Endothelial cell of umbilical vein (primary cell): ENCODE data around the gene ZNF331. TPM values are rescaled to one million over a fixed set of nuclear protein-coding genes. Genes with fewer than 3 reads are reported as not detected.

Experiments
- Bru-seq: library from RNA; stranded (reverse); fragments of 400-500 nt; gene quantifications from one replicate; lab custom pipeline; 2021; lab: Mats Ljungman, UMichigan
- BruChase-seq, 2 experiments: library from RNA; stranded (reverse); fragments of 400-500 nt; gene quantifications; one replicate each; lab custom pipeline; 2021; lab: Mats Ljungman, UMichigan
- BruUV-seq: library from RNA; stranded (reverse); fragments of 400-500 nt; replicated peaks from 2 replicates; lab custom pipeline; 2021; lab: Mats Ljungman, UMichigan
- CTCF ChIA-PET: fragments of 300-600, 350-600 bp; sonication (Branson Sonifier 250); formaldehyde crosslinking; loops from one replicate; lab custom pipeline; 2021; ENCODE audit warnings: antibody characterized with exemption, inconsistent platforms; lab: Charles Lee
- POLR2A ChIA-PET: fragments of 300-600, 350-600 bp; sonication (Branson Sonifier 250); formaldehyde crosslinking; loops from one replicate; lab custom pipeline; 2021; ENCODE audit warnings: antibody characterized with exemption, inconsistent platforms; lab: Charles Lee
- DNase-seq: peaks from one replicate; pipeline ENCODE4 v3.0.0-alpha.2; 2011; ENCODE audit warnings: low read depth, low spot score
- FAIRE-seq: peaks from 2 replicates; lab custom pipeline; 2011; peaks lifted over from hg19 to GRCh38; lab: Jason Lieb, UNC
- H2AFZ ChIP-seq: 2 replicates; pipeline ENCODE4 v1.6.0; 2012; ENCODE audit warnings: low read depth, low read length, control low read depth, inconsistent platforms
- H3K27ac ChIP-seq: 2 replicates; pipeline ENCODE4 v1.5.1; 2011; ENCODE audit warnings: low read depth, mild to moderate bottlenecking, control low read depth, low read length, moderate library complexity; ENCODE audit not compliant: insufficient read depth
- H3K27me3 ChIP-seq, 2 experiments: 2 replicates each; pipeline versions ENCODE4 v1.6.0 to v1.6.1; 2011; ENCODE audit warnings: low read length in 2 of 2, mixed read lengths in 1 of 2; ENCODE audit not compliant: control insufficient read depth in 2 of 2, insufficient read depth in 2 of 2
- H3K36me3 ChIP-seq, 2 experiments: 2 replicates in 1 of 2; 3 replicates in 1 of 2; pipeline ENCODE4 v1.5.1; 2011; ENCODE audit warnings: low read length in 2 of 2, mild to moderate bottlenecking in 1 of 2, moderate library complexity in 1 of 2; ENCODE audit not compliant: control insufficient read depth in 2 of 2, insufficient read depth in 2 of 2; ENCODE audit errors: extremely low read depth in 1 of 2
- H3K4me1 ChIP-seq: 3 replicates; pipeline ENCODE4 v1.5.1; 2011; ENCODE audit warnings: mild to moderate bottlenecking, low read length; ENCODE audit not compliant: control insufficient read depth, insufficient read depth; ENCODE audit errors: extremely low read depth
- H3K4me2 ChIP-seq: 2 replicates; pipeline ENCODE4 v1.6.1; 2011; ENCODE audit warnings: low read length, control low read depth, mixed read lengths; ENCODE audit not compliant: insufficient read depth
- H3K4me3 ChIP-seq, 3 experiments: fragments of 200-600 bp in 1 of 3; sonication (generic), shearing (Covaris generic) in 1 of 3; replicated peaks in 1 of 3; 2 replicates each; pipeline ENCODE4 v1.5.1; 2011 to 2016; ENCODE audit warnings: control low read depth in 3 of 3, low read length in 3 of 3, mild to moderate bottlenecking in 2 of 3, inconsistent platforms in 1 of 3, low read depth in 1 of 3, moderate library complexity in 1 of 3; ENCODE audit not compliant: insufficient read depth in 1 of 3
- H3K79me2 ChIP-seq: 2 replicates; pipeline ENCODE4 v1.6.0; 2012; ENCODE audit warnings: low read length, inconsistent platforms; ENCODE audit not compliant: control insufficient read depth, insufficient read depth
- H3K9ac ChIP-seq: replicated peaks from 2 replicates; pipeline ENCODE3; 2011; ENCODE audit warnings: low read length, control low read depth; ENCODE audit not compliant: insufficient read depth; ENCODE audit errors: extremely low read depth
- H3K9me1 ChIP-seq: replicated peaks from 3 replicates; pipeline ENCODE4 v1.6.0; 2011; ENCODE audit warnings: mild to moderate bottlenecking, low read length; ENCODE audit not compliant: control insufficient read depth, insufficient read depth; ENCODE audit errors: extremely low read depth
- H3K9me3 ChIP-seq: replicated peaks from 2 replicates; pipeline ENCODE4 v1.5.1; 2012; ENCODE audit warnings: low read length, inconsistent platforms; ENCODE audit not compliant: control insufficient read depth, insufficient read depth
- H4K20me1 ChIP-seq: replicated peaks from 2 replicates; pipeline ENCODE3; 2011; ENCODE audit warnings: mild to moderate bottlenecking, low read length; ENCODE audit not compliant: control insufficient read depth, insufficient read depth; ENCODE audit errors: extremely low read depth
- EZH2 ChIP-seq: IDR thresholded peaks from 2 replicates; pipeline ENCODE4 v1.6.1; 2012; ENCODE audit warnings: borderline replicate concordance, low read depth, mild to moderate bottlenecking, moderate library complexity, low read length, inconsistent platforms; ENCODE audit not compliant: severe bottlenecking
- FOS ChIP-seq: IDR thresholded peaks from 2 replicates; pipeline ENCODE4 v1.6.1; 2011; ENCODE audit warnings: mild to moderate bottlenecking, low read length, moderate library complexity, borderline replicate concordance; ENCODE audit not compliant: insufficient read depth
- GATA2 ChIP-seq: IDR thresholded peaks from 2 replicates; pipeline ENCODE4 v1.7.0; 2011; ENCODE audit warnings: low read depth, mild to moderate bottlenecking, moderate library complexity, mixed read lengths, low read length; ENCODE audit not compliant: insufficient read length, insufficient read depth
- JUN ChIP-seq: IDR thresholded peaks from 2 replicates; pipeline ENCODE4 v1.6.1; 2011; ENCODE audit warnings: borderline replicate concordance, low read depth; ENCODE audit not compliant: insufficient read length, insufficient read depth
- MYC ChIP-seq: IDR thresholded peaks from one replicate; pipeline ENCODE4 v1.6.1; 2011; ENCODE audit warnings: mild to moderate bottlenecking, low read depth, low read length
- POLR2A ChIP-seq: IDR thresholded peaks from 2 replicates; pipeline ENCODE4 v1.6.1; 2012; ENCODE audit warnings: low read depth, mild to moderate bottlenecking, control low read depth, low read length
- POLR2AphosphoS5 ChIP-seq: IDR thresholded peaks from 2 replicates; pipeline ENCODE4 v1.6.1; 2012; ENCODE audit warnings: low read depth, mild to moderate bottlenecking, control low read depth, low read length, moderate library complexity; ENCODE audit not compliant: insufficient read depth
- dilution Hi-C: fragments of 300-500 bp; cut with MboI; formaldehyde crosslinking; loops from one replicate; pipeline ENCODE4 v1.15.0; 2019; ENCODE audit warnings: low sequenced_read_pairs; ENCODE audit not compliant: extremely low pct_ligation_motif_present
- intact Hi-C: fragments of 100-400 bp; cut with micrococcal nuclease; formaldehyde crosslinking; loops from one replicate; pipeline ENCODE4 v1.10.0; 2022
- long read RNA-seq: library from polyadenylated mRNA; stranded (forward); transcript quantifications from one replicate; pipeline ENCODE4 v2.0.0, GENCODE V29; 2021
- polyA minus RNA-seq, 3 experiments: library from RNA; depleted of rRNA, polyadenylated mRNA; stranded (reverse); fragments of >200 nt; gene quantifications; 1 replicate in 1 of 3; 2 replicates in 2 of 3; pipeline ENCODE4 v1.2.3, GENCODE V29; 2011
- polyA plus RNA-seq, 4 experiments: library from polyadenylated mRNA; depleted of rRNA in 3 of 4; stranded (reverse) in 3 of 4; unstranded in 1 of 4; fragments of >200 nt; gene quantifications; 2 replicates each; pipeline versions ENCODE4 v1.2.1 to v1.2.3, GENCODE V29; 2011 to 2012; ENCODE audit warnings: missing spikeins in 1 of 4
- total RNA-seq: library from RNA; stranded (reverse); gene quantifications from 2 replicates; pipeline ENCODE4 v1.2.3, GENCODE V29; 2021
- TF ChIP-seq, protein P1 (sequence below): IDR thresholded peaks from 2 replicates; pipeline ENCODE4 v1.6.1; 2011; ENCODE audit not compliant: insufficient read depth, insufficient read length
- TF ChIP-seq, protein P2 (sequence below), 2 donors: IDR thresholded peaks; 1 replicate in 1 of 2; 2 replicates in 1 of 2; pipeline ENCODE4 v1.5.1; 2011; ENCODE audit warnings: low read length in 2 of 2, mild to moderate bottlenecking in 2 of 2, moderate library complexity in 2 of 2, control low read depth in 1 of 2, inconsistent platforms in 1 of 2, low read depth in 1 of 2; ENCODE audit not compliant: insufficient read depth in 1 of 2; ENCODE audit errors: extremely low read depth in 1 of 2

Gene ZNF331
- total RNA-seq (11.2 TPM in 2 replicates), polyA plus RNA-seq (3.9 and 6.2 TPM in 2 replicates), polyA minus RNA-seq (6.4 and 9.2 TPM in 2 replicates), Bru-seq, nascent RNA (percentile 53 among the genes with signal in this experiment), BruChase-seq, experiment 1, labeled RNA remaining after a 6-hour chase (percentile 62 among the genes with signal in this experiment), BruChase-seq, experiment 2, labeled RNA remaining after a 2-hour chase (percentile 60 among the genes with signal in this experiment)
- 2.3 and 3.6 TPM in 2 replicates for polyA plus RNA-seq (2011; cell fraction: cytosol; rRNA removed)
- 18.4 and 27.7 TPM in 2 replicates for polyA plus RNA-seq (2011; cell fraction: nucleus; rRNA removed)
- 6.9 and 7.0 TPM in 2 replicates for polyA plus RNA-seq (2012)
- 5.1 TPM for polyA minus RNA-seq (2011; cell fraction: cytosol; rRNA and poly(A)+ RNA removed)
- 10.5 and 11.8 TPM in 2 replicates for polyA minus RNA-seq (2011; cell fraction: nucleus; rRNA and poly(A)+ RNA removed)
- long read RNA-seq, full-length matches to known transcripts, result 12 of 24 reads
- long read RNA-seq, partial matches to known transcripts, result 0 of 24 reads
- long read RNA-seq, other reads (novel, unspliced or antisense), result 12 of 24 reads

- Histone ChIP-seq H3K36me3 (no peaks in the 10 kb centered on the region), H3K27me3 (no peaks in the 10 kb centered on the region), H2AFZ (peak within 1 kb of the TSS; percentile 65), H3K4me1 (no peaks in the 10 kb centered on the region), H3K27ac (no peak within 1 kb of the TSS), H3K9me3 (no peaks in the 10 kb centered on the region), H3K4me3 (peak within 1 kb of the TSS in 2 of 3 experiments; percentile 63 to 64), H3K9ac (no peak within 1 kb of the TSS), H3K4me2 (peak within 1 kb of the TSS; percentile 42), H3K9me1 (no peaks in the 10 kb centered on the region), H4K20me1 (no peaks in the 10 kb centered on the region), H3K79me2 (no peaks in the 10 kb centered on the region)
- FAIRE-seq (peak; percentile 42), DNase-seq (peak; percentile 82)
- dilution Hi-C loops, result no loop called here
- ChIA-PET CTCF (interaction anchor here (1.4 kb wide), 1 partner anchor 113 kb away, joined by 3 read pairs; no protein-coding TSS in a partner anchor), POLR2A (no interaction called here)
- BruUV-seq, result no TSS peak
- intact Hi-C loops, result loop anchor here (1.0 kb wide), 1 partner anchor 17 kb away; no protein-coding TSS in a partner anchor
- TF ChIP-seq POLR2AphosphoS5 (peak; percentile 24), MYC (no peak), GATA2 (no peak), JUN (no peak), POLR2A (peak; percentile 48), FOS (no peak), EZH2 (no peak)
- TF ChIP-seq, protein P1, sequence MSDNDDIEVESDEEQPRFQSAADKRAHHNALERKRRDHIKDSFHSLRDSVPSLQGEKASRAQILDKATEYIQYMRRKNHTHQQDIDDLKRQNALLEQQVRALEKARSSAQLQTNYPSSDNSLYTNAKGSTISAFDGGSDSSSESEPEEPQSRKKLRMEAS, result peak; percentile 87
- TF ChIP-seq, protein P2, sequence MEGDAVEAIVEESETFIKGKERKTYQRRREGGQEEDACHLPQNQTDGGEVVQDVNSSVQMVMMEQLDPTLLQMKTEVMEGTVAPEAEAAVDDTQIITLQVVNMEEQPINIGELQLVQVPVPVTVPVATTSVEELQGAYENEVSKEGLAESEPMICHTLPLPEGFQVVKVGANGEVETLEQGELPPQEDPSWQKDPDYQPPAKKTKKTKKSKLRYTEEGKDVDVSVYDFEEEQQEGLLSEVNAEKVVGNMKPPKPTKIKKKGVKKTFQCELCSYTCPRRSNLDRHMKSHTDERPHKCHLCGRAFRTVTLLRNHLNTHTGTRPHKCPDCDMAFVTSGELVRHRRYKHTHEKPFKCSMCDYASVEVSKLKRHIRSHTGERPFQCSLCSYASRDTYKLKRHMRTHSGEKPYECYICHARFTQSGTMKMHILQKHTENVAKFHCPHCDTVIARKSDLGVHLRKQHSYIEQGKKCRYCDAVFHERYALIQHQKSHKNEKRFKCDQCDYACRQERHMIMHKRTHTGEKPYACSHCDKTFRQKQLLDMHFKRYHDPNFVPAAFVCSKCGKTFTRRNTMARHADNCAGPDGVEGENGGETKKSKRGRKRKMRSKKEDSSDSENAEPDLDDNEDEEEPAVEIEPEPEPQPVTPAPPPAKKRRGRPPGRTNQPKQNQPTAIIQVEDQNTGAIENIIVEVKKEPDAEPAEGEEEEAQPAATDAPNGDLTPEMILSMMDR (IDR thresholded peaks at IDR 0.05; ENCODE audit: extremely low read depth in 1 of 2, insufficient read depth in 1 of 2, low read depth in 1 of 2, low read length in 2 of 2), result peak; percentile 29 to 51
Observed at GRCh38 chr19:53537521-53538377, at the start of gene ZNF331. Gene ZNF331 (plus strand): TSS chr19:53538145. CDS start chr19:53569377, 31,232 bp downstream.
